H9 (cell line): ENCODE measurements around the gene SYNE3. TPM values are rescaled to one million over a fixed set of nuclear protein-coding genes. Genes with fewer than 3 reads are reported as not detected.

Experiments used
- DNase-seq: peaks from one replicate; pipeline ENCODE4 v3.0.0-alpha.2; 2017
- H2AFZ ChIP-seq: one replicate; pipeline ENCODE4 v1.6.1; 2013; ENCODE audit warnings: mild to moderate bottlenecking, low read length, control low read depth, moderate library complexity
- H2AK5ac ChIP-seq: 2 replicates; pipeline ENCODE4 v1.6.1; 2013; ENCODE audit warnings: low read length, control low read depth, mixed read lengths; ENCODE audit not compliant: insufficient read length
- H2BK120ac ChIP-seq: one replicate; pipeline ENCODE4 v1.6.1; 2013; ENCODE audit warnings: low read depth, mild to moderate bottlenecking, low read length, control low read depth, inconsistent platforms; ENCODE audit not compliant: poor library complexity, severe bottlenecking
- H2BK12ac ChIP-seq: 2 replicates; pipeline ENCODE4 v1.6.1; 2013; ENCODE audit warnings: low read length, control low read depth, mixed read lengths, low read depth; ENCODE audit not compliant: insufficient read length
- H2BK15ac ChIP-seq: 2 replicates; pipeline ENCODE4 v1.6.1; 2013; ENCODE audit warnings: low read depth, low read length, control low read depth
- H2BK20ac ChIP-seq: one replicate; pipeline ENCODE4 v1.6.1; 2013; ENCODE audit warnings: low read depth, mild to moderate bottlenecking, low read length, control low read depth, inconsistent platforms; ENCODE audit not compliant: poor library complexity, severe bottlenecking
- H2BK5ac ChIP-seq: 2 replicates; pipeline ENCODE4 v1.6.1; 2013; ENCODE audit warnings: low read length, control low read depth, mixed read lengths; ENCODE audit not compliant: insufficient read length
- H3K14ac ChIP-seq: 2 replicates; pipeline ENCODE4 v1.6.1; 2013; ENCODE audit warnings: low read length, control low read depth; ENCODE audit not compliant: insufficient read depth
- H3K18ac ChIP-seq: 2 replicates; pipeline ENCODE4 v1.6.1; 2013; ENCODE audit warnings: low read depth, mild to moderate bottlenecking, mixed read lengths, low read length, control low read depth; ENCODE audit not compliant: insufficient read length
- H3K23ac ChIP-seq: 2 replicates; pipeline ENCODE4 v1.6.1; 2013; ENCODE audit warnings: low read length, control low read depth, mixed read lengths, low read depth; ENCODE audit not compliant: insufficient read length
- H3K23me2 ChIP-seq: 2 replicates; pipeline ENCODE4 v1.6.1; 2013; ENCODE audit warnings: low read depth, mild to moderate bottlenecking, mixed read lengths, low read length, control low read depth; ENCODE audit not compliant: insufficient read length, poor library complexity, severe bottlenecking
- H3K27ac ChIP-seq: 2 replicates; pipeline ENCODE4 v1.5.1; 2013; ENCODE audit warnings: low read length, control low read depth, mixed read lengths, low read depth; ENCODE audit not compliant: insufficient read length
- H3K27me3 ChIP-seq: 2 replicates; pipeline ENCODE4 v1.6.1; 2013; ENCODE audit warnings: low read length, control low read depth, inconsistent platforms; ENCODE audit not compliant: insufficient read depth
- H3K4ac ChIP-seq: 2 replicates; pipeline ENCODE4 v1.6.1; 2013; ENCODE audit warnings: low read depth, mild to moderate bottlenecking, control low read depth, inconsistent platforms, low read length, moderate library complexity
- H3K4me1 ChIP-seq: 2 replicates; pipeline ENCODE4 v1.6.1; 2013; ENCODE audit warnings: low read length, control low read depth, inconsistent platforms; ENCODE audit not compliant: insufficient read depth
- H3K4me2 ChIP-seq: 2 replicates; pipeline ENCODE4 v1.6.1; 2013; ENCODE audit warnings: low read length, control low read depth, mixed read lengths; ENCODE audit not compliant: insufficient read length, insufficient read depth
- H3K56ac ChIP-seq: 2 replicates; pipeline ENCODE4 v1.6.1; 2013; ENCODE audit warnings: low read depth, mild to moderate bottlenecking, mixed read lengths, low read length, control low read depth; ENCODE audit not compliant: insufficient read length
- H3K79me1 ChIP-seq: 2 replicates; pipeline ENCODE4 v1.6.1; 2013; ENCODE audit warnings: low read depth, mild to moderate bottlenecking, moderate library complexity, low read length, control low read depth, inconsistent platforms; ENCODE audit not compliant: insufficient read depth, poor library complexity, severe bottlenecking
- H3K79me2 ChIP-seq: 2 replicates; pipeline ENCODE4 v1.6.1; 2013; ENCODE audit warnings: low read length, control low read depth, inconsistent platforms; ENCODE audit not compliant: insufficient read depth
- H3K9ac ChIP-seq: 2 replicates; pipeline ENCODE4 v1.6.1; 2013; ENCODE audit warnings: low read length, control low read depth, mixed read lengths; ENCODE audit not compliant: insufficient read length; ENCODE audit errors: extremely low read depth
- H3K9me3 ChIP-seq: one replicate; pipeline ENCODE4 v1.6.1; 2013; ENCODE audit warnings: low read depth, low read length, inconsistent platforms; ENCODE audit not compliant: control insufficient read depth
- H3T11ph ChIP-seq: one replicate; pipeline ENCODE4 v1.6.1; 2013; ENCODE audit warnings: mild to moderate bottlenecking, low read length, control low read depth, inconsistent platforms
- H4K20me1 ChIP-seq: one replicate; pipeline ENCODE4 v1.6.1; 2013; ENCODE audit not compliant: control insufficient read depth, insufficient read length, insufficient read depth
- H4K5ac ChIP-seq: 2 replicates; pipeline ENCODE4 v1.6.1; 2013; ENCODE audit warnings: low read depth, mild to moderate bottlenecking, mixed read lengths, low read length, control low read depth; ENCODE audit not compliant: insufficient read length
- H4K8ac ChIP-seq: replicated peaks from 2 replicates; pipeline ENCODE4 v1.6.1; 2013; ENCODE audit warnings: low read length, control low read depth, mixed read lengths, low read depth; ENCODE audit not compliant: insufficient read length
- H4K91ac ChIP-seq: 2 replicates; pipeline ENCODE4 v1.6.1; 2013; ENCODE audit warnings: low read depth, mild to moderate bottlenecking, moderate library complexity, mixed read lengths, low read length, control low read depth; ENCODE audit not compliant: insufficient read length
- H3K27ac Mint-ChIP-seq, 3 experiments: 2 replicates in 2 of 3; 3 replicates in 1 of 3; pipeline ENCODE4 v1.8.0; 2020 to 2021; ENCODE audit warnings: mixed read lengths in 3 of 3, mild to moderate bottlenecking in 1 of 3, moderate library complexity in 1 of 3
- H3K27me3 Mint-ChIP-seq: 2 replicates; pipeline ENCODE4 v1.8.0; 2021; ENCODE audit warnings: low read depth, mild to moderate bottlenecking, moderate library complexity, mixed read lengths
- H3K36me3 Mint-ChIP-seq, 3 experiments: 2 replicates in 2 of 3; 3 replicates in 1 of 3; pipeline ENCODE4 v1.8.0; 2020 to 2021; ENCODE audit warnings: low read depth in 3 of 3, mixed read lengths in 3 of 3; ENCODE audit not compliant: insufficient read depth in 1 of 3
- H3K4me1 Mint-ChIP-seq, 2 experiments: 2 replicates each; pipeline ENCODE4 v1.8.0; 2020; ENCODE audit warnings: mixed read lengths in 2 of 2
- H3K4me3 Mint-ChIP-seq, 2 experiments: 2 replicates in 1 of 2; 3 replicates in 1 of 2; pipeline ENCODE4 v1.8.0; 2020 to 2021; ENCODE audit warnings: mild to moderate bottlenecking in 2 of 2, mixed read lengths in 2 of 2, moderate library complexity in 1 of 2
- H3K9me3 Mint-ChIP-seq, 2 experiments: 2 replicates in 1 of 2; 3 replicates in 1 of 2; pipeline ENCODE4 v1.8.0; 2020; ENCODE audit warnings: mild to moderate bottlenecking in 2 of 2, mixed read lengths in 2 of 2, moderate library complexity in 1 of 2
- CTCF ChIP-seq: fragments of 200-600 bp; sonication (generic); conservative IDR thresholded peaks from 3 replicates; pipeline ENCODE4 v1.8.0; 2021; ENCODE audit warnings: antibody characterized with exemption, mild to moderate bottlenecking
- WGBS: extraction: QIAGEN DNeasy Blood & Tissue Kit; methylation state at CpG from one replicate; pipeline ENCODE4 v1.1.7; 2013; ENCODE audit warnings: missing lambda C conversion rate, low lambda C conversion rate, mixed read lengths; ENCODE audit not compliant: insufficient read length; ENCODE audit errors: extremely low coverage; 5-methylcytosine and 5-hydroxymethylcytosine counted together
- total RNA-seq: library from RNA; stranded (reverse); gene quantifications from 2 replicates; pipeline ENCODE4 v1.2.1, GENCODE V29; 2021

The SYNE3 gene
- total RNA-seq, 1 experiment from 2014 or later, result 0.11 TPM

DNA sequence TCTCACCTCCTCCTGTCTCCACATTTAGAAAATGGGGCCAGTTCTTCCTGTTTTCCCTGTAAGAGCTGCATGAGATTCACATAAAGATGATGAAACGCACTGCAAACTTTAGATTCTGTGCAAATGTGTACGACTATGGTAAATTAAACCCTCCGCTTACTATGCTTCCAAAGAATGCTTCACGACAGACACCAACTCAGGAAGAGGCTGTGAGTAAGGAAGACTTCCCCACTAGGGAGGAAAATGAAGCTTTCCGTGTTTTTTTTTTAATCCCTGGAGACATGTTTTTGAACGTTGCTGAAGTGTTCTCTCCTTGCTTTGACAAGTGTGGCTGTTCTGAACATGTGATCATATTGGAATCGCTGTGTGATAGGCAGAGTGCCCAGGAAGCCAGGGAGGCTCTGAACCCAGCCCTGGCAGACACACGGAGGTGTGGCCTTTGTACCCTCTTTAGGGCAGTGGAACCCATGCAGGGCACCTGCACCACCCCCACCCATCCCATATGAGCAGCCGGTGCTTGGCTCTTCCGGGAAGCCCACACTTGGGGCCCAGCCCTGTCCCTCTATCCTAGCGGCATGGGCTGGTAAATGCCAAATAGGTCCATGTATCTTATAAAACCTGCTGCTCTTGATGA is 7.5 kb upstream of the SYNE3 start:
- no peak overlapping the region for H2BK12ac ChIP-seq
- no peak overlapping the region for H3K27ac ChIP-seq

More for the DNA sequence above, 7.5 kb upstream of the SYNE3 start:
- Histone ChIP-seq H2AK5ac (no peak overlapping the region), H3K56ac (no peak overlapping the region), H4K5ac (no peak overlapping the region), H3K4me1 (no peaks in the 10 kb centered on the region), H3K9ac (no peak overlapping the region), H3K79me1 (no peaks in the 10 kb centered on the region), H4K91ac (no peak overlapping the region), H3K18ac (no peak overlapping the region), H4K8ac (no peak overlapping the region), H2BK5ac (no peak overlapping the region), H3K79me2 (no peaks in the 10 kb centered on the region; the same call in 1 of the 2 replicates), H3T11ph (no peak overlapping the region), H3K9me3 (no peaks in the 10 kb centered on the region), H4K20me1 (no peaks in the 10 kb centered on the region), H2BK20ac (no peak overlapping the region), H3K4me2 (no peak overlapping the region), H3K27me3 (no peaks in the 10 kb centered on the region), H2BK120ac (no peak overlapping the region), H3K23ac (no peak overlapping the region), H3K4ac (no peak overlapping the region), H3K14ac (no peak overlapping the region), H2AFZ (no peak overlapping the region), H2BK15ac (no peak overlapping the region), H3K23me2 (no peaks in the 10 kb centered on the region)
- peaks cover 12 to 24% of the 10 kb centered on the region in 2 experiments for H3K4me1 Mint-ChIP-seq
- H3K4me3 Mint-ChIP-seq, result no peak overlapping the region
- H3K36me3 Mint-ChIP-seq, result no peaks in the 10 kb centered on the region
- DNase-seq, result no peak
- no peak overlapping the region; a peak in 1 of 7 replicates for H3K27ac Mint-ChIP-seq
- no CpG with 5 or more reads among the region's 11 CpGs for WGBS
- H3K9me3 Mint-ChIP-seq, result no peaks in the 10 kb centered on the region
- TF ChIP-seq CTCF, result no peak
- H3K27me3 Mint-ChIP-seq, result peaks cover 19% of the 10 kb centered on the region
